ENCODE data around the gene STXBP2. TPM values are rescaled to one million over a fixed set of nuclear protein-coding genes. Genes with fewer than 3 reads are reported as not detected.

Gene STXBP2
- total RNA-seq, 1 donor from 2014 or later = 12.7 TPM

GRCh38 chr19:7595466-7596133, 41.3 kb upstream of the STXBP2 start, which contains the start of gene CAMSAP3:
TSS of gene CAMSAP3 (plus strand) at chr19:7595863. CDS start at chr19:7596003, 140 bp downstream.
- H3K27me3 Mint-ChIP-seq (ENCODE audit: insufficient read depth, low read depth) = peaks cover 22% of the 10 kb centered on the region
- H4K20me1 ChIP-seq (ENCODE audit: low read depth) = peaks cover 26% of the 10 kb centered on the region
- H3K79me2 ChIP-seq (ENCODE audit: low read depth) = peaks cover 23% of the 10 kb centered on the region
- H3K27ac ChIP-seq = no peak within 1 kb of the TSS
- H3K9ac ChIP-seq = peak within 1 kb of the TSS; percentile 32
- H3F3A ChIP-seq (ENCODE audit: low read depth) = peaks cover 7% of the 10 kb centered on the region
- H3K36me3 ChIP-seq = no peaks in the 10 kb centered on the region
- peak within 1 kb of the TSS; percentile 84 for H3K4me3 ChIP-seq
- no peaks in the 10 kb centered on the region for H3K9me3 ChIP-seq (ENCODE audit: low read depth)
- H3K9me3 Mint-ChIP-seq = no peaks in the 10 kb centered on the region
- H3K4me1 ChIP-seq = peaks cover 3% of the 10 kb centered on the region
- H3K27me3 ChIP-seq = peaks cover 30% of the 10 kb centered on the region
- TF ChIP-seq EZH2 (IDR thresholded peaks at IDR 0.05) (no peak), EZH2phosphoT487 (IDR thresholded peaks at IDR 0.05) (no peak)
- TF ChIP-seq, protein P1, sequence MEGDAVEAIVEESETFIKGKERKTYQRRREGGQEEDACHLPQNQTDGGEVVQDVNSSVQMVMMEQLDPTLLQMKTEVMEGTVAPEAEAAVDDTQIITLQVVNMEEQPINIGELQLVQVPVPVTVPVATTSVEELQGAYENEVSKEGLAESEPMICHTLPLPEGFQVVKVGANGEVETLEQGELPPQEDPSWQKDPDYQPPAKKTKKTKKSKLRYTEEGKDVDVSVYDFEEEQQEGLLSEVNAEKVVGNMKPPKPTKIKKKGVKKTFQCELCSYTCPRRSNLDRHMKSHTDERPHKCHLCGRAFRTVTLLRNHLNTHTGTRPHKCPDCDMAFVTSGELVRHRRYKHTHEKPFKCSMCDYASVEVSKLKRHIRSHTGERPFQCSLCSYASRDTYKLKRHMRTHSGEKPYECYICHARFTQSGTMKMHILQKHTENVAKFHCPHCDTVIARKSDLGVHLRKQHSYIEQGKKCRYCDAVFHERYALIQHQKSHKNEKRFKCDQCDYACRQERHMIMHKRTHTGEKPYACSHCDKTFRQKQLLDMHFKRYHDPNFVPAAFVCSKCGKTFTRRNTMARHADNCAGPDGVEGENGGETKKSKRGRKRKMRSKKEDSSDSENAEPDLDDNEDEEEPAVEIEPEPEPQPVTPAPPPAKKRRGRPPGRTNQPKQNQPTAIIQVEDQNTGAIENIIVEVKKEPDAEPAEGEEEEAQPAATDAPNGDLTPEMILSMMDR (IDR thresholded peaks at IDR 0.05) = no peak
- H3K27ac Mint-ChIP-seq = no peak within 1 kb of the TSS
- no peaks in the 10 kb centered on the region for H3K36me3 Mint-ChIP-seq
- H3K4me1 Mint-ChIP-seq = peaks cover 11% of the 10 kb centered on the region
- peak within 1 kb of the TSS; percentile 93 for H2AFZ ChIP-seq (replicated peaks)
- H3K4me3 Mint-ChIP-seq = peak within 1 kb of the TSS; percentile 83
- peak; percentile 94 for DNase-seq (ENCODE audit: low spot score)
- H3K4me2 ChIP-seq = peak within 1 kb of the TSS; percentile 98

DNA sequence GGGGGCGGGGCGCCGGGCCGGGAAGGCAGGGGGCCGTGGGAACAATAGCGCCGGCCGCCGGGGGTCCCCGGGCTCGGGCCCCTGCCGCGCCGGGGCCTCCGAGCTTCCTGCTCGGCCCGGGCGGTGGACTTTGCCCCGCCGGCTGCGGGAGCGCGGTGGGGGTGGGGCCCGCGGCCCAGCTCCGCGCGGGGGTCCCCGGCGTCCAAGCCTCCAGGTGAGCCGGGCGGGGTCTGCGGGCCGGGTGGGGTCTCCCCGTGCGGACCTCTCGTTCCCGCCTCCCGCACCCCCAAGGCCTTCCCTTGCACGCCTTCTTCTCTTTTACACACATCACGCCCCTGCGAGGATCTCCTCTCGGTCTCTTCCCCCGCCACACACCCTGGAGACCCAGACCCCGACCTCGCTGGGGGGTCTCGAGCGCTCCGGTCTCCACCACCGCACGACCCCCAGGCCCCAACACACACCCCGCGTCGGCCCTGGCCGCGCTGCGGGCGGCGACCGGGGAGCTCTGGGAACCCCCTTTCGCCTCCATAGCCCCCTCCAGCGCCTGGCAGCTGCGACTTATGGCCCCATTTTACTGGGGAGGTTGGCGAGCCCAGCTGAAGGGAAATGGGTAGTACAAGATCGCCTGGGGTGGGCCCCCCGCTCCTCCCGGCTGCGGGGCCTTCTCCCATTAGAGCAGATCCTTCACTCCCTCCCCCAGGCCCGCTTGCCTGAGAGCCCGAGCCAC, 40.5 kb upstream of the STXBP2 start:
- no peaks in the 10 kb centered on the region for H3K36me3 Mint-ChIP-seq
- Histone ChIP-seq H3K27me3 (peaks cover 30% of the 10 kb centered on the region), H3K4me3 (peak overlapping the region; percentile 84), H3K27ac (no peak overlapping the region), H4K20me1 (ENCODE audit: low read depth) (peaks cover 26% of the 10 kb centered on the region), H3F3A (ENCODE audit: low read depth) (peaks cover 7% of the 10 kb centered on the region), H2AFZ (replicated peaks) (no peak overlapping the region), H3K4me1 (peaks cover 3% of the 10 kb centered on the region), H3K79me2 (ENCODE audit: low read depth) (peaks cover 30% of the 10 kb centered on the region), H3K9ac (peak overlapping the region; percentile 32), H3K36me3 (no peaks in the 10 kb centered on the region), H3K4me2 (peak overlapping the region; percentile 98), H3K9me3 (ENCODE audit: low read depth) (no peaks in the 10 kb centered on the region)
- DNase-seq (ENCODE audit: low spot score) = peak; percentile 42
- H3K27me3 Mint-ChIP-seq (ENCODE audit: insufficient read depth, low read depth) = peaks cover 18% of the 10 kb centered on the region
- H3K4me3 Mint-ChIP-seq = peak overlapping the region; percentile 83
- TF ChIP-seq EZH2 (IDR thresholded peaks at IDR 0.05) (no peak), EZH2phosphoT487 (IDR thresholded peaks at IDR 0.05) (no peak)
- TF ChIP-seq, protein P1 (IDR thresholded peaks at IDR 0.05) = no peak
- no peak overlapping the region for H3K27ac Mint-ChIP-seq
- no peaks in the 10 kb centered on the region for H3K9me3 Mint-ChIP-seq
- peaks cover 11% of the 10 kb centered on the region for H3K4me1 Mint-ChIP-seq

DNA sequence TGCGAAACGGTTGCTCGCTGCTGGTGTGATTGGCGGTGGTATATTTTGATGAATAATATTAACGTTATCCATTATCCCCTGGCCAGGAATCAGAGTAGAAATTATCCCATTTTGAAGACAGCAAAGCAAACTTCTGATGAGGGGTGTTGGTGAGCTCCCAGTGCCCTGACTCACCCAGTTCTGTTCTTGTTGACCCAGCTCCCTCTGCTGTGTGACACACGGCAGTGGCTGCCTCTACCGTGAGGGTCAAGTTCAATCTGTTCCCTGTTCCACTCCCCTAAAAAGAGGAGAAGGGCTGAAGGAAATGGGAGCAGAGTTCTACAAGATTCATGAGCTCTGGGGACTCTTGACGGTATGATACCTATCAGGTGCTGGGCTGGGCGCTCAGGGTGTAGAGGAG, 39.2 kb upstream of the STXBP2 start:
- H3K9me3 ChIP-seq (ENCODE audit: low read depth) = no peaks in the 10 kb centered on the region
- no peak overlapping the region for H3K4me2 ChIP-seq
- peaks cover 30% of the 10 kb centered on the region for H3K27me3 ChIP-seq
- no peak overlapping the region for H3K4me3 ChIP-seq
- Mint-ChIP-seq H3K4me3 (peak overlapping the region; percentile 48), H3K4me1 (peaks cover 11% of the 10 kb centered on the region), H3K27ac (no peak overlapping the region), H3K36me3 (no peaks in the 10 kb centered on the region), H3K9me3 (no peaks in the 10 kb centered on the region), H3K27me3 (ENCODE audit: insufficient read depth, low read depth) (peaks cover 18% of the 10 kb centered on the region)
- H3K79me2 ChIP-seq (ENCODE audit: low read depth) = peaks cover 30% of the 10 kb centered on the region
- H3K27ac ChIP-seq = no peak overlapping the region
- no peak overlapping the region for H2AFZ ChIP-seq (replicated peaks)
- peaks cover 36% of the 10 kb centered on the region for H4K20me1 ChIP-seq (ENCODE audit: low read depth)
- no peak for DNase-seq (ENCODE audit: low spot score)
- TF ChIP-seq EZH2 (IDR thresholded peaks at IDR 0.05) (no peak), EZH2phosphoT487 (IDR thresholded peaks at IDR 0.05) (no peak)
- TF ChIP-seq, protein P1 (IDR thresholded peaks at IDR 0.05) = no peak
- H3K4me1 ChIP-seq = peaks cover 3% of the 10 kb centered on the region
- H3K9ac ChIP-seq = no peak overlapping the region
- peaks cover 7% of the 10 kb centered on the region for H3F3A ChIP-seq (ENCODE audit: low read depth)
- no peaks in the 10 kb centered on the region for H3K36me3 ChIP-seq
